ENCODE data around the gene TP53BP1.
A peak's percentile ranks its signal among the peaks of the same experiment; 100 is the strongest.

- TF ChIP-seq CTCF (IDR thresholded peaks at IDR 0.05) (peak in 2 of 7 experiments; percentile 16 to 30), POLR2AphosphoS5 (IDR thresholded peaks at IDR 0.05) (peak; percentile 13 to 78 (median 42))
Observed at GRCh38 chr15:43440721-43441281, 52.2 kb downstream of the TP53BP1 start.

Data from stomach (tissue), 4 donors.